Stomach (tissue), 9 donors: Measurements from ENCODE around the gene SRPK3. TPM values are rescaled to one million over a fixed set of nuclear protein-coding genes. Genes with fewer than 3 reads are reported as not detected.
A peak's percentile ranks its signal among the peaks of the same experiment; 100 is the strongest.

Source experiments
- DNase-seq, 2 donors: peaks; one replicate each; pipeline versions ENCODE4 v3.0.0 to v3.0.0-alpha.2; 2013 to 2019
- H3K27ac ChIP-seq, 5 donors: fragments of 200-600 bp in 4 of 5; sonication (generic) in 4 of 5; one replicate each; pipeline ENCODE4 v1.5.1; 2013 to 2019; ENCODE audit warnings: mild to moderate bottlenecking in 1 of 5, moderate library complexity in 1 of 5
- H3K27me3 ChIP-seq, 3 donors: fragments of 200-600 bp; sonication (generic); one replicate each; pipeline ENCODE4 v1.5.1; 2017 to 2019; ENCODE audit warnings: mixed run types in 1 of 3
- H3K36me3 ChIP-seq, 4 donors: fragments of 200-600 bp; sonication (generic); 1 replicate in 3 of 4; 2 replicates in 1 of 4; pipeline ENCODE4 v1.5.1; 2016 to 2019
- H3K4me1 ChIP-seq, 4 donors: fragments of 200-600 bp; sonication (generic); one replicate each; pipeline ENCODE4 v1.5.1; 2016 to 2019
- H3K4me3 ChIP-seq, 4 donors: fragments of 200-600 bp; sonication (generic) in 3 of 4; one replicate each; pipeline ENCODE4 v1.5.1; 2016 to 2019; ENCODE audit warnings: mild to moderate bottlenecking in 1 of 4
- H3K9me3 ChIP-seq, 4 donors: fragments of 200-600 bp; sonication (generic); one replicate each; pipeline ENCODE4 v1.5.1; 2016 to 2019
- CTCF ChIP-seq, 7 experiments: fragments of 450-650 bp in 4 of 7; fragments of 200-600 bp in 3 of 7; sonication (generic) in 3 of 7; IDR thresholded peaks; one replicate each; pipeline ENCODE4 v1.5.1; 2016 to 2019; ENCODE audit warnings: antibody characterized with exemption in 7 of 7, control low read depth in 2 of 7, mild to moderate bottlenecking in 1 of 7
- EP300 ChIP-seq: sonication (generic); formaldehyde crosslinking; IDR thresholded peaks from one replicate; pipeline ENCODE4 v1.6.1; 2017; ENCODE audit warnings: antibody characterized with exemption
- POLR2A ChIP-seq, 4 donors: fragments of 450-650 bp; IDR thresholded peaks; one replicate each; pipeline ENCODE4 v1.6.1; 2016; ENCODE audit warnings: antibody characterized with exemption in 4 of 4, control low read depth in 2 of 4, mild to moderate bottlenecking in 1 of 4, moderate library complexity in 1 of 4
- POLR2AphosphoS5 ChIP-seq, 3 donors: sonication (generic); formaldehyde crosslinking; IDR thresholded peaks; one replicate each; pipeline ENCODE4 v1.6.1; 2016; ENCODE audit warnings: antibody characterized with exemption in 3 of 3
- WGBS, 5 donors: extraction: QIAGEN DNeasy Blood & Tissue Kit in 3 of 5; methylation state at CpG; one replicate each; pipeline versions ENCODE4 v1.1.5 to v1.1.7; 2013 to 2018; 5-methylcytosine and 5-hydroxymethylcytosine counted together
- intact Hi-C: fragments of 100-400 bp; cut with DNase I; formaldehyde crosslinking; loops from one replicate; pipeline ENCODE4 v1.15.1; 2023; ENCODE audit warnings: low total_unique reads
- polyA plus RNA-seq, 3 donors: library from polyadenylated mRNA; stranded (reverse); fragments of 200-250 nt; gene quantifications; one replicate each; pipeline ENCODE4 v1.2.3, GENCODE V29; 2013
- total RNA-seq, 5 donors: library from RNA; depleted of rRNA; stranded (reverse); fragments of >200 nt; gene quantifications; one replicate each; pipeline versions ENCODE4 v1.1.0 to v1.2.3, GENCODE V29; 2014 to 2016
- donor health status: healthy with polysubstance abuse.
- donor health status: Bipolar disorder and iron deficiency.
- donor health status: healthy.

SRPK3 gene
- total and polyA plus RNA-seq, 8 donors, result 0.35 to 3.6 (median 1.3) TPM; not detected in 2

GRCh38 chrX:153824348-153824747, 43.5 kb downstream of the SRPK3 start:
- Histone ChIP-seq H3K27ac (no peak overlapping the region), H3K4me3 (no peak overlapping the region), H3K36me3 (no peaks in the 10 kb centered on the region), H3K4me1 (peaks cover under 1 to 18% (median 17%) of the 10 kb centered on the region in 4 donors), H3K27me3 (peaks cover 0 to 50% (median 16%) of the 10 kb centered on the region in 3 donors), H3K9me3 (peaks cover 0 to 17% (median 4%) of the 10 kb centered on the region in 4 donors)
- no peak for DNase-seq
- intact Hi-C loops, result no loop called here
- 75 to 87% (median 87%) methylated on average over 5 to 10 of the region's 10 CpGs for WGBS, 5 donors
- no peak for TF ChIP-seq POLR2AphosphoS5 (IDR thresholded peaks at IDR 0.05)
- TF ChIP-seq POLR2A (IDR thresholded peaks at IDR 0.05), result no peak
- TF ChIP-seq CTCF (IDR thresholded peaks at IDR 0.05), result no peak
- no peak for TF ChIP-seq EP300

- Histone ChIP-seq H3K36me3 (no peaks in the 10 kb centered on the region), H3K4me1 (peaks cover 4 to 22% (median 21%) of the 10 kb centered on the region in 4 donors), H3K27me3 (peaks cover 0 to 50% (median 23%) of the 10 kb centered on the region in 3 donors), H3K4me3 (no peak overlapping the region), H3K27ac (no peak overlapping the region), H3K9me3 (peaks cover 0 to 23% (median 5%) of the 10 kb centered on the region in 4 donors)
- TF ChIP-seq POLR2AphosphoS5 (IDR thresholded peaks at IDR 0.05), result no peak
- no peak for TF ChIP-seq CTCF (IDR thresholded peaks at IDR 0.05)
- TF ChIP-seq POLR2A (IDR thresholded peaks at IDR 0.05), result no peak
- TF ChIP-seq EP300, result no peak
- DNase-seq, result no peak
- 76 to 87% (median 79%) methylated on average over 6 to 8 of the region's 8 CpGs for WGBS, 5 donors
- intact Hi-C loops, result no loop called here
Measured at GRCh38 chrX:153825042-153825441, 44.2 kb downstream of the SRPK3 start.

- Histone ChIP-seq H3K9me3 (peaks cover 0 to 23% (median 5%) of the 10 kb centered on the region in 4 donors), H3K27ac (no peak overlapping the region), H3K4me1 (peaks cover 4 to 25% (median 24%) of the 10 kb centered on the region in 4 donors), H3K36me3 (no peaks in the 10 kb centered on the region), H3K4me3 (no peak overlapping the region), H3K27me3 (peaks cover 0 to 57% (median 39%) of the 10 kb centered on the region in 3 donors)
- WGBS, 5 donors, result 65 to 79% (median 75%) methylated on average over 3 of the region's 3 CpGs
- intact Hi-C loops, result no loop called here
- TF ChIP-seq POLR2AphosphoS5 (IDR thresholded peaks at IDR 0.05) (no peak), POLR2A (IDR thresholded peaks at IDR 0.05) (no peak), CTCF (IDR thresholded peaks at IDR 0.05) (no peak), EP300 (no peak)
- DNase-seq, result no peak
Measured at GRCh38 chrX:153827016-153827415, 46.2 kb downstream of the SRPK3 start.

- H3K27ac ChIP-seq, result peak overlapping the region in 1 of 5 donors; percentile 42
- intact Hi-C loops, result no loop called here
- H3K36me3 ChIP-seq, result no peaks in the 10 kb centered on the region
- peak overlapping the region in 2 of 4 donors; percentile 46 to 55 for H3K4me3 ChIP-seq
- 58 to 85% (median 80%) methylated on average over 9 of the region's 9 CpGs for WGBS, 5 donors
- no peak for TF ChIP-seq POLR2A (IDR thresholded peaks at IDR 0.05)
- peaks cover 0 to 62% (median 43%) of the 10 kb centered on the region in 3 donors for H3K27me3 ChIP-seq
- H3K4me1 ChIP-seq, result peaks cover 4 to 25% (median 24%) of the 10 kb centered on the region in 4 donors
- DNase-seq, result no peak
- peaks cover 0 to 26% (median 5%) of the 10 kb centered on the region in 4 donors for H3K9me3 ChIP-seq
Measured at GRCh38 chrX:153827903-153828302, 47.1 kb downstream of the SRPK3 start.

- Histone ChIP-seq H3K4me1 (peaks cover 4 to 25% (median 24%) of the 10 kb centered on the region in 4 donors), H3K9me3 (peaks cover 0 to 26% (median 5%) of the 10 kb centered on the region in 4 donors), H3K4me3 (peak overlapping the region; percentile 46 to 55 (median 50)), H3K27ac (peak overlapping the region in 1 of 5 donors; percentile 42), H3K36me3 (no peaks in the 10 kb centered on the region), H3K27me3 (peaks cover 0 to 62% (median 43%) of the 10 kb centered on the region in 3 donors)
- DNase-seq, result no peak
- WGBS, 5 donors, result 30 to 34% (median 31%) methylated on average over 17 of the region's 17 CpGs; no CpG with 5 or more reads in 1 of the 5 donors
- intact Hi-C loops, result no loop called here
- TF ChIP-seq POLR2A (IDR thresholded peaks at IDR 0.05) (no peak), EP300 (no peak), CTCF (IDR thresholded peaks at IDR 0.05) (no peak), POLR2AphosphoS5 (IDR thresholded peaks at IDR 0.05) (no peak)
Measured at GRCh38 chrX:153828308-153828707, 47.5 kb downstream of the SRPK3 start.
